ENCODE results near the gene CFAP410. TPM values are rescaled to one million over a fixed set of nuclear protein-coding genes. Genes with fewer than 3 reads are reported as not detected.

Gene CFAP410
- total and polyA plus RNA-seq, 2 of the 13 experiments (the other 11 are each of a cell fraction or from before 2014, with no cell fraction given), result 8.0 to 20.1 TPM

DNA sequence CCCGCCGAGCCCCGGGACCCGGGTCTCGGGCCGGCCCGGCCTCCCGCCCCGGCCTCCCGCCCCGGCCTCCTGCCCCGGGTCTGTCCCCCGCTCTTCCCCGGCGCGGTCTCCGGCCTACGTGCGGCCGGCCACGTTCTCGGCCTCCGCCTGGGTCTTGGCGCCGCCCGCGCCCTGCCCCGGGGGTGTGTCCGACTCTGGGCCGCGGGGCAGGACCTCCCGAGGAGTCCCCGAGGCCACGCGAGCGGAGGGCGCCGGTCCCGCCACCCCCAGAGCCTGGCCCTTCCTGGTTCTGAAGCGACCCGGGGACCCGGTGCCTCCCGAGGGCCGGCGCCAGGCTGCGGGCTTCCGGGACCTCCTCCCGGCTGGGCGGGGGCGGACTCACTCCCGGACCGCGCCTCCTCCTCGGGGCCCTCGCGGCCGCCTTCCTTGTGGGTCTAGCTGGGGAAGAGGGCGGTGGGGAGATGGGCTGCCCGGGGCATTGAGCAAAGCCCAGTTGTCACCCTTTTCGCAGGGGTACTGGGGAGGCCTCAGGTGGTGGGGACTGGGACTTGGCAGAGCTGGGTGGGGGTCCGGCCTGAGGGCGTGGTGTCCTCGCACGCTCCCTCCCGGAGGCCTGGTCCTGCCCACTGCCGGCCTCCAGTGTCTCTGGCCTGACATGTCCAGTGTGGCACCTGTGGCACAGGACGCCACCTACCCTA is 38.8 kb downstream of the CFAP410 start (continued):
- TF ChIP-seq ZNF367 (CRISPR knock-in tag; IDR thresholded peaks at IDR 0.05; ENCODE audit: borderline replicate concordance) (no peak), HNRNPK (IDR thresholded peaks at IDR 0.05; ENCODE audit: low read depth, low read length, poor library complexity, severe bottlenecking) (peak; percentile 73), ZNF484 (CRISPR knock-in tag; IDR thresholded peaks at IDR 0.05; ENCODE audit: borderline replicate concordance, low read depth) (no peak), DRAP1 (CRISPR knock-in tag; IDR thresholded peaks at IDR 0.05) (peak; percentile 23; the same call in 1 of the 2 replicates), ZNF546 (CRISPR knock-in tag; conservative IDR thresholded peaks at IDR 0.05) (peak; percentile 50; the same call in 1 of the 2 replicates), RORA (CRISPR knock-in tag; IDR thresholded peaks at IDR 0.05) (no peak), MAX (IDR thresholded peaks at IDR 0.05) (no peak), ARID2 (CRISPR knock-in tag; IDR thresholded peaks at IDR 0.05; ENCODE audit: borderline replicate concordance) (no peak), ELF3 (CRISPR knock-in tag; IDR thresholded peaks at IDR 0.05) (peak; percentile 34)
- TF ChIP-seq, protein P1, sequence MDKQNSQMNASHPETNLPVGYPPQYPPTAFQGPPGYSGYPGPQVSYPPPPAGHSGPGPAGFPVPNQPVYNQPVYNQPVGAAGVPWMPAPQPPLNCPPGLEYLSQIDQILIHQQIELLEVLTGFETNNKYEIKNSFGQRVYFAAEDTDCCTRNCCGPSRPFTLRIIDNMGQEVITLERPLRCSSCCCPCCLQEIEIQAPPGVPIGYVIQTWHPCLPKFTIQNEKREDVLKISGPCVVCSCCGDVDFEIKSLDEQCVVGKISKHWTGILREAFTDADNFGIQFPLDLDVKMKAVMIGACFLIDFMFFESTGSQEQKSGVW (CRISPR knock-in tag; IDR thresholded peaks at IDR 0.05; ENCODE audit: borderline replicate concordance), result no peak
- TF ChIP-seq, protein P2, sequence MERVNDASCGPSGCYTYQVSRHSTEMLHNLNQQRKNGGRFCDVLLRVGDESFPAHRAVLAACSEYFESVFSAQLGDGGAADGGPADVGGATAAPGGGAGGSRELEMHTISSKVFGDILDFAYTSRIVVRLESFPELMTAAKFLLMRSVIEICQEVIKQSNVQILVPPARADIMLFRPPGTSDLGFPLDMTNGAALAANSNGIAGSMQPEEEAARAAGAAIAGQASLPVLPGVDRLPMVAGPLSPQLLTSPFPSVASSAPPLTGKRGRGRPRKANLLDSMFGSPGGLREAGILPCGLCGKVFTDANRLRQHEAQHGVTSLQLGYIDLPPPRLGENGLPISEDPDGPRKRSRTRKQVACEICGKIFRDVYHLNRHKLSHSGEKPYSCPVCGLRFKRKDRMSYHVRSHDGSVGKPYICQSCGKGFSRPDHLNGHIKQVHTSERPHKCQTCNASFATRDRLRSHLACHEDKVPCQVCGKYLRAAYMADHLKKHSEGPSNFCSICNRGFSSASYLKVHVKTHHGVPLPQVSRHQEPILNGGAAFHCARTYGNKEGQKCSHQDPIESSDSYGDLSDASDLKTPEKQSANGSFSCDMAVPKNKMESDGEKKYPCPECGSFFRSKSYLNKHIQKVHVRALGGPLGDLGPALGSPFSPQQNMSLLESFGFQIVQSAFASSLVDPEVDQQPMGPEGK (CRISPR knock-in tag; IDR thresholded peaks at IDR 0.05), result peak; percentile 15; the same call in 1 of the 2 replicates
- TF ChIP-seq, protein P3, sequence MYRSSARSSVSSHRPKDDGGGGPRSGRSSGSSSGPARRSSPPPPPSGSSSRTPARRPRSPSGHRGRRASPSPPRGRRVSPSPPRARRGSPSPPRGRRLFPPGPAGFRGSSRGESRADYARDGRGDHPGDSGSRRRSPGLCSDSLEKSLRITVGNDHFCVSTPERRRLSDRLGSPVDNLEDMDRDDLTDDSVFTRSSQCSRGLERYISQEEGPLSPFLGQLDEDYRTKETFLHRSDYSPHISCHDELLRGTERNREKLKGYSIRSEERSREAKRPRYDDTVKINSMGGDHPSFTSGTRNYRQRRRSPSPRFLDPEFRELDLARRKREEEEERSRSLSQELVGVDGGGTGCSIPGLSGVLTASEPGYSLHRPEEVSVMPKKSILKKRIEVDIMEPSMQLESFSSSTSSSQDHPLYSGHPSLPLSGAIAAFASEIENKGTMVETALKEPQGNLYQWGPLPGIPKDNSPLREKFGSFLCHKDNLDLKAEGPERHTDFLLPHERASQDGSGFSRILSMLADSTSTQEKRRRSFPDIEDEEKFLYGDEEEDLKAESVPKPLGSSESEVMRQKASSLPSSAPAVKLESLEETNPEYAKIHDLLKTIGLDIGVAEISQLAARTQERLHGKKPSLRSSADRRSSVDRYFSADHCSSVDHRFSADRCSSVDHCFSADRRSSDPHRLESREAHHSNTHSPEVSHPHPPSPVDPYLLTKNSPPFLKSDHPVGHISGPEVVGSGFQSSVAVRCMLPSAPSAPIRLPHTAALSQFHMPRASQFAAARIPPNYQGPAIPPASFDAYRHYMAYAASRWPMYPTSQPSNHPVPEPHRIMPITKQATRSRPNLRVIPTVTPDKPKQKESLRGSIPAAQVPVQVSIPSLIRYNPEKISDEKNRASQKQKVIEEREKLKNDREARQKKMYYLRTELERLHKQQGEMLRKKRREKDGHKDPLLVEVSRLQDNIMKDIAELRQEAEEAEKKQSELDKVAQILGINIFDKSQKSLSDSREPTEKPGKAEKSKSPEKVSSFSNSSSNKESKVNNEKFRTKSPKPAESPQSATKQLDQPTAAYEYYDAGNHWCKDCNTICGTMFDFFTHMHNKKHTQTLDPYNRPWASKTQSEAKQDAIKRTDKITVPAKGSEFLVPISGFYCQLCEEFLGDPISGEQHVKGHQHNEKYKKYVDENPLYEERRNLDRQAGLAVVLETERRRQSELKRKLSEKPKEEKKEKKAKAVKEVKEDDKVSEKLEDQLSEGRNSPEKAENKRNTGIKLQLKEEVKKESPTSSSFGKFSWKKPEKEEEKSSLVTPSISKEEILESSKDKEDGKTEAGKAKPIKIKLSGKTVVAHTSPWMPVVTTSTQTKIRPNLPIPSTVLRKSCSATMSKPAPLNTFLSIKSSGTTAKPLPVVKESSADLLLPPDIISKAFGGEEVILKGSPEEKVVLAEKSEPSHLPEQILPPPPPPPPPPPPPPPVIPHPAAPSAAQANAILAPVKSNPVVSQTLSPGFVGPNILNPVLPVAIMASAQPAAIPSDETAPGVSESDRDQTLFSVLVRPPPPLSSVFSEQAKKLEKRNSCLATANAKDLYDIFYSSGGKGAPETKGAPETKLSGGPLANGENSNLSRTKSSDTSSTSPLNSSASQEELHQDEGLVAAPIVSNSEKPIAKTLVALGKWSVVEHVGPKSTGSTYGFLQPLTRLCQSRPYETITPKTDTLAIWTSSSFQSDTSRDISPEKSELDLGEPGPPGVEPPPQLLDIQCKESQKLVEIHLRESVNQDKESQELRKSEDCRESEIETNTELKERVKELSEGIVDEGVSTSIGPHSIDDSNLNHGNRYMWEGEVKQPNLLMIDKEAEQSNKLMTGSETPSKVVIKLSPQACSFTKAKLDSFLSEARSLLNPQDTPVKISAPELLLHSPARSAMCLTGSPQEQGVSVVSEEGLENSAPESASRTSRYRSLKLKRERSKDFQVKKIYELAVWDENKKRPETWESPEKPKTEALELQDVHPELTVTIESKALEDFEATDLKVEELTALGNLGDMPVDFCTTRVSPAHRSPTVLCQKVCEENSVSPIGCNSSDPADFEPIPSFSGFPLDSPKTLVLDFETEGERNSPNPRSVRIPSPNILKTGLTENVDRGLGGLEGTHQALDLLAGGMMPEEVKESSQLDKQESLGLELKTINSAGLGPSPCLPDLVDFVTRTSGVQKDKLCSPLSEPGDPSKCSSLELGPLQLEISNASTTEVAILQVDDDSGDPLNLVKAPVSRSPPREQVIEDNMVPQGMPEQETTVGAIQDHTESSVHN (CRISPR knock-in tag; IDR thresholded peaks at IDR 0.05), result no peak
- TF ChIP-seq, protein P4, sequence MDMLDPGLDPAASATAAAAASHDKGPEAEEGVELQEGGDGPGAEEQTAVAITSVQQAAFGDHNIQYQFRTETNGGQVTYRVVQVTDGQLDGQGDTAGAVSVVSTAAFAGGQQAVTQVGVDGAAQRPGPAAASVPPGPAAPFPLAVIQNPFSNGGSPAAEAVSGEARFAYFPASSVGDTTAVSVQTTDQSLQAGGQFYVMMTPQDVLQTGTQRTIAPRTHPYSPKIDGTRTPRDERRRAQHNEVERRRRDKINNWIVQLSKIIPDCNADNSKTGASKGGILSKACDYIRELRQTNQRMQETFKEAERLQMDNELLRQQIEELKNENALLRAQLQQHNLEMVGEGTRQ (IDR thresholded peaks at IDR 0.05; ENCODE audit: low read depth, low read length), result no peak
- TF ChIP-seq, protein P4 (CRISPR knock-in tag; IDR thresholded peaks at IDR 0.05; ENCODE audit: borderline replicate concordance), result no peak
